ENCODE data around the gene UBE2QL1.

The UBE2QL1 gene

GRCh38 chr5:6427694-6428093, 21.0 kb upstream of the UBE2QL1 start:
- DNase-seq = no peak

- peak in 4 of 56 donors; percentile 13 to 38 (median 18) for DNase-seq
Measured at GRCh38 chr5:6430418-6431028, 18.1 kb upstream of the UBE2QL1 start.

GRCh38 chr5:6431214-6432195, 17.2 kb upstream of the UBE2QL1 start:
- DNase-seq = no peak

GRCh38 chr5:6432206-6432605, 16.5 kb upstream of the UBE2QL1 start:
- no peak for DNase-seq

GRCh38 chr5:6434731-6435130, 13.9 kb upstream of the UBE2QL1 start:
- DNase-seq = no peak

- DNase-seq = no peak
Measured at GRCh38 chr5:6435356-6435755, 13.3 kb upstream of the UBE2QL1 start.

- DNase-seq = no peak
Measured at GRCh38 chr5:6436715-6437331, 11.8 kb upstream of the UBE2QL1 start.

- DNase-seq = no peak
Measured at GRCh38 chr5:6439588-6440550, 8.8 kb upstream of the UBE2QL1 start.

- no peak for DNase-seq
Measured at GRCh38 chr5:6442333-6442732, 6.3 kb upstream of the UBE2QL1 start.

GRCh38 chr5:6443326-6443725, 5.3 kb upstream of the UBE2QL1 start:
- DNase-seq = no peak

GRCh38 chr5:6446042-6446441, 2.6 kb upstream of the UBE2QL1 start:
- no peak for DNase-seq

- no peak for DNase-seq
Measured at GRCh38 chr5:6446626-6447309, 1.9 kb upstream of the UBE2QL1 start.

- DNase-seq = no peak
Measured at GRCh38 chr5:6447384-6448140, 1.1 kb upstream of the UBE2QL1 start.

GRCh38 chr5:6448141-6448491, 543 bp upstream of the UBE2QL1 start:
- no peak for DNase-seq

- no peak for DNase-seq
Measured at GRCh38 chr5:6449465-6450158, 953 bp downstream of the UBE2QL1 start.

- DNase-seq = no peak
Measured at GRCh38 chr5:6450319-6450833, 1.7 kb downstream of the UBE2QL1 start.

GRCh38 chr5:6452622-6453504, 4.2 kb downstream of the UBE2QL1 start:
- no peak for DNase-seq
